ENCODE data around the gene ADPRM.
A peak's percentile ranks its signal among the peaks of the same experiment; 100 is the strongest.

Gene ADPRM

GRCh38 chr17:10741416-10742135 is 44.2 kb downstream of the ADPRM start:
- ATAC-seq (no peak), DNase-seq (no peak)

- ATAC-seq (no peak), DNase-seq (no peak)
These were observed 45.0 kb downstream of the ADPRM start for GRCh38 chr17:10742431-10742830.

GRCh38 chr17:10743316-10744009 is 46.1 kb downstream of the ADPRM start:
- no peak for DNase-seq
- ATAC-seq = no peak

- ATAC-seq (peak; percentile 43), DNase-seq (no peak)
These were observed 47.2 kb downstream of the ADPRM start for GRCh38 chr17:10744501-10745000.

GRCh38 chr17:10745231-10745630 is 47.8 kb downstream of the ADPRM start:
- no peak for ATAC-seq
- DNase-seq = no peak

GRCh38 chr17:10748531-10749181 is 51.3 kb downstream of the ADPRM start:
- DNase-seq (no peak), ATAC-seq (no peak)

GRCh38 chr17:10750210-10750609 is 52.8 kb downstream of the ADPRM start:
- DNase-seq (no peak), ATAC-seq (no peak)

GRCh38 chr17:10751563-10751962 is 54.2 kb downstream of the ADPRM start:
- no peak for DNase-seq
- ATAC-seq = no peak

GRCh38 chr17:10752696-10753095 is 55.3 kb downstream of the ADPRM start:
- DNase-seq = no peak
- no peak for ATAC-seq

- no peak for ATAC-seq
- peak; percentile 41 for DNase-seq
These were observed 56.7 kb downstream of the ADPRM start for GRCh38 chr17:10754109-10754508.

- no peak for ATAC-seq
These were observed 57.6 kb downstream of the ADPRM start for GRCh38 chr17:10754861-10755591.

GRCh38 chr17:10755592-10756127 is 58.3 kb downstream of the ADPRM start:
- DNase-seq (no peak), ATAC-seq (no peak)

More at GRCh38 chr17:10754861-10755591, 57.6 kb downstream of the ADPRM start:
- DNase-seq = no peak

- no peak for DNase-seq
- no peak for ATAC-seq
These were observed 58.8 kb downstream of the ADPRM start for GRCh38 chr17:10756185-10756584.

GRCh38 chr17:10756619-10757018 is 59.2 kb downstream of the ADPRM start:
- no peak for DNase-seq
- ATAC-seq = no peak

- peak; percentile 6 for ATAC-seq
These were observed 59.7 kb downstream of the ADPRM start for GRCh38 chr17:10757067-10757466.

GRCh38 chr17:10757647-10758046 is 60.3 kb downstream of the ADPRM start:
- ATAC-seq = no peak
- DNase-seq = no peak

More at GRCh38 chr17:10757067-10757466, 59.7 kb downstream of the ADPRM start:
- no peak for DNase-seq

- DNase-seq (no peak), ATAC-seq (no peak)
These were observed 60.7 kb downstream of the ADPRM start for GRCh38 chr17:10758062-10758461.
